GM19452 (cell line): ENCODE results near the gene LIAS.
A peak's percentile ranks its signal among the peaks of the same experiment; 100 is the strongest.

ENCODE experiments used
- ATAC-seq: cut with Tn5 transposase; IDR thresholded peaks from one replicate; pipeline ENCODE4 v1.9.1; 2021; ENCODE audit not compliant: unreplicated experiment

Gene LIAS

DNA sequence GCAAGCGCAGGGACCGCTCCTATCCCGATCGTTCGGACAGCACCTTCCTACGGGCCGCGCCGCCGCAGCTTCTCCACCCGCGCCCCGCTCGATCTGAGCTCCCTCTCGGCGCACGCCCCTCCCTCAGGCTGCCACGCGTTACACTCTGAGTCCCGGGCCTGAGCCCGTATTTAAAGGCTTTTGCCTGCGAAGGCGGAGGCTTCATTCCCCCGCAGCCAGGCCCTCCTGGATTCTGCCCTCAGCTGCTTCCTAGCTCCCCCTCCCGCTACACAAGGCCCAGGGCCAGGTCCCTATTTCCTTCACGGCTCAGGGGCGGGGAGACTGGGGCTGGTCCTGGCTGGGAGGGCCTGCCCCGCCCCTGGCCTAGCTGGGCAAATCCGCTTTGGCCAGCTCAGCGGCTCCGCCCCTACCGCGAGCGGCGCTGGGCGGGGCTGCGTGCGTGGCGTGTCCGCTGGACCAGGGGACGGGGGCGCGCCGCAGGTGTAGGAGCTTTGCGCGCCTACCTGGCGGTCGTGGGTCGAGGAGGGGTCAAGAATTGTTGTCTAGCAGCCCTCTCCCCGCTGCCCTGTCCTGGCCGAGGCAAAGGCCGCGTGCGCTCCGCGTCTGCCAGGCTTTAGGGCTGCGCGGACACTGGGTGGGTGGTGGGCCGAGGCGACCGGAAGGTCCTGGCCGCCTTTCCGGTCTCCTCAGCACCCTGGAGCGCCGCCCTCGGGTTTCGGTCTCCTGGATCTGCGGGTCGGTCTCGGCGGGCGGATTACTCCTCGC lies 68.6 kb downstream of the LIAS start, which contains the start of gene UGDH:
Gene UGDH, minus strand, starts transcription at position 144 of the 765 bp plus-strand sequence. CDS start 5,927 bp downstream, outside the sequence.
- ATAC-seq: peak; percentile 95

DNA sequence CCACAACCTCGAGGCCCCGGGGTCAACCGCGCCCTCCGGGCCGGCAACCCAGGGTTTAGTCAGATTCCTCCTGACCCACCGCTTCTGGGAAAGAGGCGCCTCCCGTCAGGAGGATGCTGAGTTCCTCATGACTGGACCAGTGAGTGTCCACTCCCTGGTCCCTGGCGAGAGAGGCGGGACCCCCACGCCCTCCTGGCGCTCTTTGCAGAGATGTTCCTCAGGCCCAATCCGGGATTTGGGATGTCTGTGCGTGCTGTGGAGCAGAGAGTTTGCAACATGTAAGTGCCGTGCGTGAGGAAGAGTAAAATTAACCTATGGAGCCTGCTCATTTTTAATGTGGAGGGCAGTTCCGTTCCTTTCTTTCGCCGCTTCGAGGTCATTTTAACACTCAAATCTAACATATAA lies 69.2 kb downstream of the LIAS start:
- ATAC-seq: no peak
